UCSD-AML1 (cell line): ENCODE data around the gene CDC42EP3.

Experiments used
- DNase-seq: peaks from one replicate; lab custom pipeline; 2025; ENCODE audit not compliant: unreplicated experiment; lab: John Stamatoyannopoulos, UW

The CDC42EP3 gene

DNA sequence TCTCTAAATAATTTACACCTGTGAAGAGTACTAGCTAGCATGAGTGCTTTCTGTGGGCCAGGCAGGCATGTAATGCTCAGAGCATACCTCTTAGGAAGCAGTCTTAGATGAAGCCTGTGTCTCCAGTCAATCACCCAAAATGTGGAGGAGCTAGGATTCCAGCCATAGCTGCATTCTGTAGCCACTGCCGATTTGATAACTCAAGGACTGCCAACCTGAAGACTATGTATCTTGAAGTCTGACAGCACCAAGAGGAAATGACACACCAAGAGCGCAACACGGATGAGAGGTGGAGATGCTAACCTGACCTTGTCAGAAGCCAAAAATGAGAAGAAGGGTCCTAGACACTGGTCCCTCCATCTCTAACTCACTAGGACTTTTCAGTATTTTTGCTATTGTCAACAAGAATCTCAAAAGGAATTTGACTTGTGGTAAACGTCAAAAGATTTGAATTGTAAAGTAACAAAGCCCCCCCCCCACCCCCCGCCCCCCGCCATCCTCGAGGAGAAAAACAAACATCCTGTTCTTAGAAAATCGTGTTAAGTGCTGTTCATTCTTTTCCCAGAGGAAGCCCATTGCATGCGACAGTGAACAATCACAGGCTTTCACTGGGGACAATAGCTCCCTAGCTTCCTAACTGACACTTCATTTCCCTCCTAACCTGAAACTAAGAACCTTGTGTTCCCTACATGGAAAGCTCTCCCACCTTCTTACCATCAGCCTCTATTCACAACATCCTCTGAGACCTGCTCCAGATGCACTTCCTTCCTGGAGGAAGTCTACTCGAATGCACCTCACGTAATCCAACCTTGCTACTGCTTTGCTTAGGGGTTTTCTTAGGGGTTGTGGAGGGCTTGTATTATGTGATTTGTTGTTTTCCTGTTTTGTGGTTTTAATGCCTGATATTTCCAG lies 14.7 kb downstream of the CDC42EP3 start:
- DNase-seq, result no peak

DNA sequence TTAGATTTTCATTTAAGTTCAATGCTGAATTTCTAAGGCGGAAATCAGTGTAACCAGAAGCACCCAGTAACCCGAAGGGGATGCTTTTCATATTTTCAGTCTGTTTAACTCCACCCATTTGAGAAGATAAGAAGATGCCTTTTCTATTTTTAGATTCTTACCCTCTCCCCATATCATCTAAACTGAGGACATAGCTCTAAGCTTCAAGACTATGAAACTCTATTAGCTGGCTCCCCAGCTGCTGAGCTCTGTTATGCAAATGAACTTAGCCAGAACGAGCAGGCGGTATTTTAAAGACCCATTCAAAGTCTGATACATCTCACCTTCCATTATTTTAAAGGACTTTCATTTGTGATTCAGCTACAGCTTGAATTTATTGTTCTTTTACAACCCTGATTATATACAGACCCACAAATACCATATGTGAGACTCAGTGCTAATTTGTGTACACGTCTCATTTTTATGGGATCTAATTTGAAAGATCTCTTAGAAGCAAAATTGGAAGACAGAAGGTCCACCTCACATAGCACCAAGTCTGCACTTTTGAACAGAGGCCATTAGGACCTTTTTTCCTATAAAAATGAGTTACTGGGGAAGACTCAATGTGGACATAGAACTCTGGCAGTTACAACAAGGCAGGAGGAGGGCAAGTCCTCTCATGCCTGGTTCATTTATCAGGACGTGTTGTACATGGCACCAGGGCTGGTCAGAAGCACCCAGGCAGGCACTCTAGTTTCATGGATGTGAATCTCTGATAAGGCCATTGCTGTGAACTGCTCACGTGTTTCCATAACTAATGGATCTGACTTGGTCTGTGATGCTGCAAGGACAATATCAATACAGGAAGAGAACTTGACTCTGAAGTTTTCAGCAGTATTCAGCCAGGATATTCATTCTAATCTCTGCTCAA lies 16.3 kb downstream of the CDC42EP3 start:
- no peak for DNase-seq

DNA sequence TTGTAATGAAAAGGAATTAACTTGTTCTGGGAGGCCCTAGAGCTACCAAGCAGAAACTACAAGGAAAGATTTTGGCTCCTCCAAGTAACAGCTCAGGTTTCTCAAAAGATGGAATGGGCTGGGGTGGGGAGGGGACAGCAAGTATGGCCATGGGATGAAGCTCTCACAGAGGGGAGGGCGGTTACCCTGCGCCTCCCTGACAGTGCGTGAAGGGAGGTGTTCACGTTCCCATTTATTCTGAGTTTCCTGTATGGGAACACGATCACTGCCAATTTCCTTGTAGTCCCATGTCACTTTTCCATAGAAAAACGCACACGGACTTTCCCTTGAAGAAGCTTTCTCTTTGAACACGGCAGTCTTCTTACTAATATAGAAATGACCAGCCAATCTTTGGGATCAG lies 17.0 kb downstream of the CDC42EP3 start:
- DNase-seq, result no peak

DNA sequence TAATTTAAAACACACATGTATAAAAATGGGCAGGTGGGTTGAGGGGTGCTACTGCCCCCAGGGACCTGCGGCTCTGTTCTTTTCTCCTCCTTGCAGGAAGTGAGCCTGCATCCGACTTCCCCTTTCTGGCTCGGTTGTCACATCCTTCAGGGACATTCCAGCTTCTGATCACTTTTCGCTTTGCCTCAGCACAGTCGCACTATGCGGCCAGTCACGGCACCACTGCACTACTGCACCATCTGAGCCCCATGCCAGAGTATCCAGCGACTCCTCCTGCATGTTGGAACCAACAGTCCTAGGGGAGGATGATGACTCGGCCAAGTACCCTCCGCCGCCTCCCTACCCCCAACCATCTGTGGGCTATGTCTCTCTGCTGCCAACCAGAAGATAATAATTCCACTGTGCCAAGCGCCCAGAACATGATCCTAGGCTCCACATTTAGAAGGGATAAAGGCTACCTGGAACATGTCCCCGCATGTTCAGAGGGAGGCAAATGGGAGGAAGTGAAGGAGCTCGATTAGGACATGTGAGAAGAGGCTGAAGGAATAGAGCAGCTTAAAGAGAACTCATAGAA lies 17.6 kb downstream of the CDC42EP3 start:
- peak; percentile 67 for DNase-seq

DNA sequence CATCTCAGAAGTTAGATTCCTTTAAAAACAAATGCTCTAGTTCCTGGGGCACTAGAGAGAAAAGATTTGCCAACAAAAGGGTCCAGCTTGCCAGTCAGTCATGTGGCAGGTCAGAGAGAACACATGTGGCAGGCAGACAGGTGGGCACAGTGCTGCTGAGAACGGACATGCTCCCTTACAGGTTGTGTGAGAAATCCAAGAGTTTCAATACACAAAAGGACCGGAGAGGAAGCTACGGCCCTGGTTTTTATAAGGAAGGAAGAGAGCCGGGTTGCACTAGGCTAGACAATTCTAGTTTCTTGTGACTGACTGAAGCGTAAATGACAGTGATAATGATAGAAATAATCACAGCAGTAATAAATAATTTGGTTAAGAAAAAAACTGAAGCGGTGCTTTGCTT lies 18.3 kb downstream of the CDC42EP3 start:
- no peak for DNase-seq

DNA sequence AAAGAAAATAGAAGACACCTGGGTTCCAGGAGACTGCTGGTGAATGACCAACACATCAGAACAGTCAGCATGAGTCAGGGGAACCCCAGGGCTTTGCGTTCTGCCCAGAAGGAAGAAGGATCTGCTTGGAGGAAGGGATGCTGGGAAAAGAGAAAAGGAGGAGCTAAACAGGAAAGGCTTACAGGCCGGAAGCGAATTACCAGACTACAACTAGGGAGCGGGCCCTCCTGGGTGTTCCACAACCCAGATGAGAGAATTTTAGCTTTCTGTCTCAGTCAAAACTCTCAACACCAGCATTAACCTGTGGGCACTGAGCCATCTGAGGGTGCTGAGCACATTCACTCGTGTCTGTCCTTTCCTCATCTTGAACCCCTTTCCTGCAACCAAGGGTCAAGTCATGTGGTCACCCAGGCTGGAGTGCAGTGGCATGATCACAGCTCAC lies 19.2 kb downstream of the CDC42EP3 start:
- DNase-seq, result no peak

DNA sequence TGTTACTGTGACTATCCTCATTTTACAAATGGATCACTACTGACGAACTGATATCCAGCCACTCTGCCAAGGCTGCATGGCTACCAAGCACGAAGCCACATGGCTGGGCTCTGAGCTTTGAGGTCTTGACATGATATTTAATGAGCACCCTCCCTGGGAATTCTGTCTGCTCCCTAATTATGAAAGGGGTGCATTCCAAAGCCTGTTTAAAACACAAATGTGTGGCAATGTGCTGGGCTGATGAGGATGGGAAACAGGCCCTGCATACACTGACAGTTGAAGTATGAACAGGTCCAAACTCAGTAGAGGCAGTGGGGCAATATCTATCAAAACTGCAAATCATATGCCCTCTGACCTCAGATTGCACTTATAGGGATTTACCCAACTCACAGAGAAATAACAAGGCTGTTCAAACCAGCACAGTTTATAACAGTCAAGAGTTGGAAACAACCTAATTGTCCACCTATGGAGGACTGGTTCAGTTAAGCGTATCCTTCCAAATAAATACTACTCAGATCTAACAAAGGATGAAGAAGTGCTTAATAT lies 20.8 kb downstream of the CDC42EP3 start:
- DNase-seq, result no peak

DNA sequence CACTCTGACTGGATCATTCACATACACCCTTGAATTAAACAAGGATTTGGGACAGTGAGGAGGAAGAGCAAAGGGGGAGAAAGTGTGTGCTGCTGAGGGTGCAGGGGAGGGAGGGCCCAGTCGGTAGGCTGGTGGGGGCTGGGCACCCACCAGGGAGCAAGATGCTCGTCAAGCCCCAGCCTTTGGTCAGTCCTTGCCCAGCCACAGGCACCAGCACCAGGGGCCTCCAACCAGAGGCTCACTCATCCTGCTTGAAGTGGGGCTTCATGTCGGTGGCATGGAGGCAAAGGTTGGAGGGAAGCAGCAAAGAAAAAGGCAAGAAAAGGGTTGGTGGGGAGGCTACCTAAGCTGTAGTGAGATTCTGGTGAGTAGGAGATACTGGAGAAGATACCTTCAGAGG lies 21.9 kb downstream of the CDC42EP3 start:
- DNase-seq, result no peak

DNA sequence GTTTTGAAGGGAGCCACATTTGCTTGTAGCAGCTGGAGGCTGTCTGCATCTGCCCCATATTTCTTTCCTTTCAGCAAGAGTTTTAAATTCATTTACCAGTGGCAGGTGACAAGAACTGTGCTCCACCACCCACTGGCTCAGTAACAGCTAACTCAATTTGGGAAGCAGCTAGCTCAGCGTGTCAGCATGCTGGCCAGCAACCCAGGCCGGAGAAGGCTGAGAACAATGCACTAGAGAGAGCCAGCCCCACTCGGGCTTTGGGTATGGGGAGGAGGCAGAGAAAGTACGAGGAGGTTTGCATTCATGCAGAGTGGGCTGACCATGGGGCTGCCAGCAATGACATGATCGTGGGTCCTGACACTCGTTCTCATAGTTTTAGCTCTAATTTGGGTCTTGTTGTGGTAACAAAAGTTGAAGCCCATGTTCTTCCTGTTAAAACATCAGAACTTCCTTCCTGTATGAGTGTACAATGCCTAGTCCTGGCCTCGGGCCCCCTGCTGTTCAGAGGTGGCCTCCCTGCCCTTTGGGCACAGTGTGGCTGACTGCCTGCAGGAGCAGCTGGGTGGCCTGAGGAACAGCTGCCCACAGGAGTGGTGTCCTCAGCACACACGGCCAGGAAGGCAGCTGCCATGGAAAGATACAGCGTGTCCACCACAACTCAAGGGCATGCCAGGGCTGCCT lies 23.0 kb downstream of the CDC42EP3 start:
- peak; percentile 76 for DNase-seq

DNA sequence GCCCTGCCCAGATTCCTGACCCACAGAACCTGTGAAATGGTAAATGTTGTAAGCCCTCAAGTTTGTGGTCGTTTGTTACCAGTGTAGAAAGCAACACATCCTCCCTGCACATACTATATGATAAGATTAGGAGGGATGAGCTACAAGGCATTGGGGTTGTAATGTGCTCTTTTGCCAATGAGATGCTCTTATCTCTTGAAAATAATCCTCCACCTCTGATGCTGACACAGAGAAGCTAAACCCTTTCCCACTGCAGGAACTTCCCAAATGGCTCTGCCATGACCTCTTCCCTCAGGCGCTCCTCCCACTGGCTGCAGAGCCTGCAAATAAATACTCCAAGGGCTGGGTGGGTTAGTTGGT lies 23.5 kb downstream of the CDC42EP3 start:
- no peak for DNase-seq

DNA sequence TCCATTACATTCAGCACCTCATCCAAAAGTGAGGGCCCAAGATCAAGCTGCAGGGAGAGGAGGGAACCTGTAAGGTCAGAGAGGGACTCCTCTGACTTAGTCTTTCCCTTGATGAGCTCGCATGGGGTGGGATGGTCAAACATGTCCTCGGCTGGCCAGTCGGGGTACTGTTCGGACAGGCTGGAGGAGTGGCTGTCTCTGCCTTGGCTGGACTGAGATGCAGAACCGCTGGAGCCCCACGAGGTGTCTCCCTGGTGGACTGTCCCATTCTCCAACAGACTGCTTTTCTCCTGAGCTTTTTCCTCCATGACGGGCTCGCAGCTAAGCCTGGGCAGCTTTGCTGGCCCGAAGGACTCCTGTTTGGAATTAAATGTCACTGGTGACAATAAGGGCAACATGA lies 25.6 kb downstream of the CDC42EP3 start:
- no peak for DNase-seq

DNA sequence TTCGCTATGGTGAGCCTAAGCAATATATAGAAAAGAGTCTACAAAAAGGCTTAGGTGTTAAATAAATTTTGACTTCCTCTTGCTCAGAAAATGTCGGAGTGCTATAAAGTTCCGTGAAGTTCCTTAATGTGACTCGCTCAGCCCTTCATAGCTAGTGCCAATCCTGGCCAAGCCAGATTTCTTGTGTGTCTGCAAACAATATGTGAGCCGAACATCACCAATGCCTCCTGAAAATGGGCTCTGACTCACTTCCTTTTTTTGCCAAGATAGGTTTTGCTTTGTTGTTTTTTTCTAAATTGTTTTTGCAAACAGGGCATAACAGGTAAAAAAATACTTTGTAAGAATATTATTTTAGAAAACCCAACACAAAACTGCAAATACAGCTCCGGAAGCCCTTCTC lies 26.1 kb downstream of the CDC42EP3 start:
- no peak for DNase-seq

DNA sequence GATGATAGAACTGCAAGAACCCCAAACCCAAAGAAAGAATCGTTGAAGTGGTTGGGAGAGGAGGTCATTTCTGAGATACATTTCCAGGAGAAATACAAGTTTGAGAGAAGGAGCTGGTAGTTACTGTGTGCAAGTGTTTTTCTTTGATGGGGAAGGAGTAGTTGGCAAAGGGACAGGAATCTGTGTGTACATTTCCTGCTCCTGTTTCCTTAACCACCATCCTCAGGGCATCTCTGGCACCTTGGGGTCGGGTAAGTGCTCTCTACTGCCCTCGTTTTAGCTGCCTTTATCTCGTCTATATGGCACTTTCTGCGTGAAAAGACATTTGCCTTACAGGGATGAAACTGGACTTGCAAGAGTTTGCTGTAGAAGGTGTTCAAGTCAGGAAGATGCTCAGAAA lies 27.3 kb downstream of the CDC42EP3 start:
- no peak for DNase-seq

DNA sequence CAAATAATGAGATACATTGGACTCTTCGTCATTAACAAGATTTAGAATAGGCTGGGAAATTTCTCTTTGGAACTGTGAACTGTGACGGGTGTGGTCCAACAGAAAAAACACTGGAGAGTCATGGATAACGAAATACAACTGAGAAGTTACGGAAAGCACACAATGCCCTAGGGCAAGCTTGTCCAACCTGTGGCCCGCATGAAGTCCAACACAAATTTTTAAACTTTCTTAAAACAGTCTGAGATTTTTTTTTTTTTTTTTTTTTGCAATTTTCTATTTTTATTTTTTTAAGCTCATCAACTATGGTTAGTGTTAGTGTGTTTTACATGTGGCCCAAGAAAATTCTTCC lies 27.7 kb downstream of the CDC42EP3 start:
- no peak for DNase-seq

DNA sequence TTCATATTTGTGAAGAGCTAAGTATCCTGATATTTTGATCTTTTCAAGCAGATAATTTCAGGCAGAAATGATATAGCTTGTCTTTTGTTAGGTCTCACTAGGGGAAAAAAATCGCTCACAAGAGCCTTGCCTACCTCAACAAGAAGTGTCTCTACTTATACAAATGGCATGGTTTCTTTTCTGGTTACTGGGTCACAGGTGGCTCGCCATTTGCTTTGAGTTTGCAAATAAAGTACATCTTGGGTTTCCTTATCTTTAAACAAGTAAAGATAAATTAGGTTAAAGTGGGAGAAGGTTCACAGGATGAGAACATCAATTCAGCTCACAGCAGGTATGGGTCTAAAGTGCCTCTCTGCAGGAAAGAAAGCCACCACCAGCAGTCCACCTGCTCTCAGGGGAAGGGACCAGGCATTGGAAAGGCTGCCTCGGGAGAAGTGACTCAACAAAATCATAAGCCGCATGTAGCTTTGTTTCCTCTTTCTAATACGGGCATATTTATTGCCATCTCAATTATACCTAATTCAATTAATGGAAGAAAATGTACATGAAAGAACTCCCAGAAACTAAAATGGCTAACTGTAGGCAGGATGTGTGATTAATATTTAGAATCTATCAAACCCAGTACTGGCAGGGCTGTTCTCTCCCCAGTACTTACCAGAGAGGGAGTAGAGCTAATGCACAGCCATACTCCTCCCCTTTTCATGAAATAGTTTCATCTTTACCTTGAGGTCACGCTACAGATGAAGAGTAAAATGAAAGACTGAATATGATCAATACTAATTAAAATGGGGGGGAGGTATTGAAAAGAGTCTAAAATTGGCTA lies 28.3 kb downstream of the CDC42EP3 start:
- peak; percentile 23 for DNase-seq

DNA sequence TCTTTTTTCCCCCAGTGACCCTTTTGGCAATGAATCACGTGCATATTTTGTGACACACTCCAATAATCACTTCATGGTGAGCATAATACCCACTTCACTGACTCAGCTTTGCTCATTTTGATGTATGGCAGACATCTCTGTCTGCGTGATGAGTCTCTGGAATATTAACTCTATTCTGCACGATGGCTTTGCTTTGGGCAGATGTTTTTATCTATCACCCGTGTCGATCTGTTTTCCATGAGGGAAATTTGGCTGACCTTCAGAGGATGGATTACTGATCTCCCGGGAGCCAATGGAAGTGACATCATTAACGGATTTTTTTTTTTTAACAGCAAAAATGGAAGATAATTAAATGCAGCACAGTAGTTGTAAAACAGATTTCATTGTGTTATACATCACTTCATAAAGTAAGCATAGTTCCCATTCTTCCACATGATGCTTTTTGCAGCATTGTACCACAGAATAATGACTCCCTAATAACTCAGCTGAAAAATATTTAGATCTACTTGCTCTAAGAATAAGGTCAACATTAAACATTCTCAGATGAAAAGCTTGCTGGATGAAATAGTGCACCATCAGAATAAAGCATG lies 29.8 kb downstream of the CDC42EP3 start:
- no peak for DNase-seq

DNA sequence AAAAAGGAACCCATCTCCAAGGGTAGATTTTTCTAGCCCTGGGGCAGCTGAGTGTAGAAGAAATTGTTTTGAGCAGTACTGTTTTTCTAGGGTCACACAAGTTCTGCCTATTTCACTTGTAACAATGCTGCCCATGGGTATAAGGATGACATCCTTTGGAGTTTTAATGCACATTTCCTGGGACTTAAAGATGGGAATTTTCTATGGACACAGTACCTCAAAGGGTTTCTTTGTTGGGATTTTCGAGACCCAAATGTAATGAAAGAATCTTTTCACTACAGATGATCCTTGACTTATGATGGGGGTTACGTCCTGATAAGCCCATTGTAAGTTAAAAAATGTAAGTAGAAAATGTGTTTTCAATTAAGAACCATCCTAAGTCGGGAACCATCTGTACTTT lies 31.8 kb downstream of the CDC42EP3 start:
- DNase-seq, result no peak

DNA sequence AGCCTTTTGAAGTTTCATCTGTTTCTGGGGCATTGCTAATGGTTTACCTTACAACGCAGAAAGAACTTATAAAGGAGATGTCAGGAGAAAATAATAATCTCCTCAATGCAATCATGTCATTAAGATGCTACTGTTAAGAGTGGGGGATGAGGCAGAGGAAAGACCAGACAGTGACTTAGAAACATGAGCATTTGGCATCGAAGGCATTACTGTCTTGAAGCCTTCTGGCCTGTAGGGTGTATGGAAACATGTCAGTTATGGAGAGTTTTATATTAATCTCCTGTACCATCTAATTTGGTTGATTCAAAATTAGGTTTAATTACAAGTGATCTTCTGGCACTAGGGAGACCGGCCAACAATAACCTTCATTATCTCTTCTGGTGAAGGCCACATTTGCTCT lies 32.5 kb downstream of the CDC42EP3 start:
- DNase-seq, result no peak

DNA sequence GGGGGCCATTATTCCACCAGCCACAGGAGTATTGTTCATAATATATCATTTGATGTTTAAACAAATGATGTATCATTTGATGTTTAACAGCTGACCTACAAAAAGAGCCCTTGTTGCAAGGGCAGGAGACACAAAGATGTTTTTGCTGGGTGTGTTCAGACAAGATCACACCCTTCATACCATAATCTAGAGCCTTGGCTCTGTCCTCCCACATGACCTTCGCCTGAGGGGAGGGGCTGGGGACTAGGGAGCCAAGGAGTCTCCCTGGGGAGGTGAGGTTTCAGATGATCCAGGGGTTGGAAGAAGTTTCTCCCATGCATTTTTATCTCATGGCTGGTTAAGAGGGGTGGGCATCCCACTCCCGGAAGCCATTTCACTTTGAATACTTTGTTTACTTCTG lies 33.5 kb downstream of the CDC42EP3 start:
- DNase-seq, result no peak
